HG02884 (cell line): ENCODE results near the gene LZTS3.
"Not testable (repeated sequence)": the region's sequence is repeated elsewhere in the genome, so short reads cannot be mapped to it uniquely, and the experiment has no call there.

Experiments used
- ATAC-seq: cut with Tn5 transposase; IDR thresholded peaks from one replicate; pipeline ENCODE4 v1.9.1; 2021; ENCODE audit warnings: mild to moderate bottlenecking, moderate library complexity; ENCODE audit not compliant: unreplicated experiment

Gene LZTS3

GRCh38 chr20:3172933-3173609 lies at the start of gene LZTS3:
Gene LZTS3, minus strand, starts transcription at chr20:3173549. Its CDS starts 6,386 bp downstream, at chr20:3167163.
- peak; percentile 45 for ATAC-seq

- ATAC-seq, result no peak
These were observed 48.3 kb upstream of the LZTS3 start for GRCh38 chr20:3221398-3222226.

- ATAC-seq, result peak; percentile 57
These were observed 45.1 kb upstream of the LZTS3 start for GRCh38 chr20:3218307-3218988.

GRCh38 chr20:3215359-3215917 lies 42.1 kb upstream of the LZTS3 start:
- ATAC-seq, result not testable (repeated sequence)

- ATAC-seq, result no peak
These were observed 39.9 kb upstream of the LZTS3 start for GRCh38 chr20:3213226-3213625.

GRCh38 chr20:3210346-3210745 lies 37.0 kb upstream of the LZTS3 start:
- no peak for ATAC-seq

- ATAC-seq, result no peak
These were observed 36.6 kb upstream of the LZTS3 start for GRCh38 chr20:3209946-3210317.

- ATAC-seq, result no peak
These were observed 36.1 kb upstream of the LZTS3 start, which contains the start of gene ITPA for GRCh38 chr20:3209257-3209945. Gene ITPA, plus strand, starts transcription at chr20:3209498. Its CDS starts 54 bp downstream, at chr20:3209552.

GRCh38 chr20:3208786-3209256 lies 35.5 kb upstream of the LZTS3 start:
- ATAC-seq, result no peak

GRCh38 chr20:3204124-3204794 lies 30.9 kb upstream of the LZTS3 start, which contains the start of gene DDRGK1:
Gene DDRGK1, minus strand, starts transcription at chr20:3204682. Its CDS starts 55 bp downstream, at chr20:3204627.
- ATAC-seq, result peak; percentile 78

GRCh38 chr20:3203315-3204123 lies 30.2 kb upstream of the LZTS3 start:
- no peak for ATAC-seq

- ATAC-seq, result no peak
These were observed 29.6 kb upstream of the LZTS3 start for GRCh38 chr20:3202965-3203314.

GRCh38 chr20:3199976-3200755 lies 26.8 kb upstream of the LZTS3 start:
- ATAC-seq, result no peak

GRCh38 chr20:3199206-3199605 lies 25.9 kb upstream of the LZTS3 start:
- no peak for ATAC-seq

- ATAC-seq, result no peak
These were observed 22.4 kb upstream of the LZTS3 start for GRCh38 chr20:3195590-3196237.

- ATAC-seq, result no peak
These were observed 21.4 kb upstream of the LZTS3 start for GRCh38 chr20:3194617-3195280.
